DND-41 (cell line): ENCODE measurements around the gene XRCC5.

ENCODE experiments used
- EZH2 ChIP-seq: IDR thresholded peaks from 3 replicates; pipeline ENCODE4 v1.6.1; 2012; ENCODE audit warnings: borderline replicate concordance, low read depth, mild to moderate bottlenecking, moderate library complexity, low read length, inconsistent platforms; ENCODE audit not compliant: severe bottlenecking
- TF ChIP-seq, protein P1 (sequence below): IDR thresholded peaks from 2 replicates; pipeline ENCODE4 v1.5.1; 2012; ENCODE audit warnings: borderline replicate concordance, low read length, moderate library complexity, mild to moderate bottlenecking; ENCODE audit not compliant: poor library complexity, severe bottlenecking; ENCODE audit errors: extremely low read depth

DNA sequence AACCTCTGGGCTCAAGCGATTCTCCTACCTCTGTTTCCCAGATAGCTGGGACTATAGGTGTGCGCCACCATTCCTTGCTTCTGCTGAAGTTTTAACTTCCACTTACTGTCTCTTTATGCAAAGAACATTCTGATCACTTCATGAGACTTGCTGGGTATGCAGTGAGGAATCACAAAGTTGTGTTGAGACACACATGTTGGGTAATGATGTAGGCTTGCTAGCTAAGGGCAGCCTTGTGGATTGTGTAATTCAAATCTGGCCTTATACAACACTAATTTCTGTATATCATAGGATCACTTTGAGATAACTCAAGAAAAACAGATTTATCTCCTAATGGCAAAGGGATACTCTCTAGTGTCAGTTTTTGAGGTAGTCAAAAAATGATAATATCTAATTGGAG lies 24.2 kb downstream of the XRCC5 start:
- TF ChIP-seq, protein P1, sequence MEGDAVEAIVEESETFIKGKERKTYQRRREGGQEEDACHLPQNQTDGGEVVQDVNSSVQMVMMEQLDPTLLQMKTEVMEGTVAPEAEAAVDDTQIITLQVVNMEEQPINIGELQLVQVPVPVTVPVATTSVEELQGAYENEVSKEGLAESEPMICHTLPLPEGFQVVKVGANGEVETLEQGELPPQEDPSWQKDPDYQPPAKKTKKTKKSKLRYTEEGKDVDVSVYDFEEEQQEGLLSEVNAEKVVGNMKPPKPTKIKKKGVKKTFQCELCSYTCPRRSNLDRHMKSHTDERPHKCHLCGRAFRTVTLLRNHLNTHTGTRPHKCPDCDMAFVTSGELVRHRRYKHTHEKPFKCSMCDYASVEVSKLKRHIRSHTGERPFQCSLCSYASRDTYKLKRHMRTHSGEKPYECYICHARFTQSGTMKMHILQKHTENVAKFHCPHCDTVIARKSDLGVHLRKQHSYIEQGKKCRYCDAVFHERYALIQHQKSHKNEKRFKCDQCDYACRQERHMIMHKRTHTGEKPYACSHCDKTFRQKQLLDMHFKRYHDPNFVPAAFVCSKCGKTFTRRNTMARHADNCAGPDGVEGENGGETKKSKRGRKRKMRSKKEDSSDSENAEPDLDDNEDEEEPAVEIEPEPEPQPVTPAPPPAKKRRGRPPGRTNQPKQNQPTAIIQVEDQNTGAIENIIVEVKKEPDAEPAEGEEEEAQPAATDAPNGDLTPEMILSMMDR = no peak
- no peak for TF ChIP-seq EZH2
